Measurements from ENCODE around the gene ZNF672. TPM values are rescaled to one million over a fixed set of nuclear protein-coding genes. Genes with fewer than 3 reads are reported as not detected.

Gene ZNF672
- 12.7 to 25.3 TPM (median 24.7 TPM) in 5 replicates for total RNA-seq (2022; extraction: Qiagen RNA extraction; ENCODE audit: low read depth)

GRCh38 chr1:248837781-248838356, at the start of gene ZNF672:
ZNF672 (plus strand) TSS chr1:248838224; CDS start chr1:248847275, 9,051 bp downstream.

GRCh38 chr1:248825909-248826760, 11.9 kb upstream of the ZNF672 start, which contains the start of gene SH3BP5L:
SH3BP5L (minus strand) TSS chr1:248825915; CDS start chr1:248824935, 980 bp downstream.

GRCh38 chr1:248858891-248859889, 21.2 kb downstream of the ZNF672 start, which contains the start of gene ZNF692:
ZNF692 (minus strand) TSS chr1:248859085; CDS start chr1:248858309, 776 bp downstream.

Other genes starting within 250 kb of the ZNF672 start
- not detected in 5 replicates for gene OR2T10, start 240.5 kb upstream of the ZNF672 start, total RNA-seq (2022; extraction: Qiagen RNA extraction; ENCODE audit: low read depth)
- gene OR2T11, start 203.1 kb upstream of the ZNF672 start, total RNA-seq (2022; extraction: Qiagen RNA extraction; ENCODE audit: low read depth): not detected in 5 replicates
- gene OR2T35, start 192.9 kb upstream of the ZNF672 start, total RNA-seq (2022; extraction: Qiagen RNA extraction; ENCODE audit: low read depth): not detected in 5 replicates
- gene OR2T27, start 182.7 kb upstream of the ZNF672 start, total RNA-seq (2022; extraction: Qiagen RNA extraction; ENCODE audit: low read depth): not detected in 5 replicates
- not detected in 5 replicates for gene OR14I1, start 135.5 kb upstream of the ZNF672 start, total RNA-seq (2022; extraction: Qiagen RNA extraction; ENCODE audit: low read depth)
- 0.19 to 0.45 TPM (median 0.21 TPM) in 3 of 5 replicates, not detected in the others for gene LYPD8, start 82.5 kb upstream of the ZNF672 start, total RNA-seq (2022; extraction: Qiagen RNA extraction; ENCODE audit: low read depth)
- gene SH3BP5L, start 12.3 kb upstream of the ZNF672 start, total RNA-seq (2022; extraction: Qiagen RNA extraction; ENCODE audit: low read depth): 17.4 to 31.7 TPM (median 26.6 TPM) in 5 replicates
- gene ZNF692, start 20.9 kb downstream of the ZNF672 start, total RNA-seq (2022; extraction: Qiagen RNA extraction; ENCODE audit: low read depth): 11.3 to 28.4 TPM (median 22.3 TPM) in 5 replicates
- gene PGBD2, start 68.0 kb downstream of the ZNF672 start, total RNA-seq (2022; extraction: Qiagen RNA extraction; ENCODE audit: low read depth): 3.7 to 4.2 TPM (median 3.9 TPM) in 5 replicates